SK-N-DZ (cell line): Measurements from ENCODE around the gene MED19. TPM values are rescaled to one million over a fixed set of nuclear protein-coding genes. Genes with fewer than 3 reads are reported as not detected.
"Not testable (repeated sequence)": the region's sequence is repeated elsewhere in the genome, so short reads cannot be mapped to it uniquely, and the experiment has no call there.

Experiments used
- DNase-seq: peaks from one replicate; pipeline ENCODE4 v3.0.0-alpha.2; 2015; ENCODE audit warnings: low spot score
- polyA plus RNA-seq, 2 experiments: library from polyadenylated mRNA; depleted of rRNA; stranded (reverse); fragments of >200 nt; gene quantifications; 2 replicates each; pipeline ENCODE4 v1.2.3, GENCODE V29; 2014

MED19 gene
- 37.4 and 44.3 TPM in 2 replicates for polyA plus RNA-seq (2014; cell fraction: cytosol; rRNA removed)
- polyA plus RNA-seq (2014; cell fraction: nucleus; rRNA removed): 19.7 and 33.4 TPM in 2 replicates

DNA sequence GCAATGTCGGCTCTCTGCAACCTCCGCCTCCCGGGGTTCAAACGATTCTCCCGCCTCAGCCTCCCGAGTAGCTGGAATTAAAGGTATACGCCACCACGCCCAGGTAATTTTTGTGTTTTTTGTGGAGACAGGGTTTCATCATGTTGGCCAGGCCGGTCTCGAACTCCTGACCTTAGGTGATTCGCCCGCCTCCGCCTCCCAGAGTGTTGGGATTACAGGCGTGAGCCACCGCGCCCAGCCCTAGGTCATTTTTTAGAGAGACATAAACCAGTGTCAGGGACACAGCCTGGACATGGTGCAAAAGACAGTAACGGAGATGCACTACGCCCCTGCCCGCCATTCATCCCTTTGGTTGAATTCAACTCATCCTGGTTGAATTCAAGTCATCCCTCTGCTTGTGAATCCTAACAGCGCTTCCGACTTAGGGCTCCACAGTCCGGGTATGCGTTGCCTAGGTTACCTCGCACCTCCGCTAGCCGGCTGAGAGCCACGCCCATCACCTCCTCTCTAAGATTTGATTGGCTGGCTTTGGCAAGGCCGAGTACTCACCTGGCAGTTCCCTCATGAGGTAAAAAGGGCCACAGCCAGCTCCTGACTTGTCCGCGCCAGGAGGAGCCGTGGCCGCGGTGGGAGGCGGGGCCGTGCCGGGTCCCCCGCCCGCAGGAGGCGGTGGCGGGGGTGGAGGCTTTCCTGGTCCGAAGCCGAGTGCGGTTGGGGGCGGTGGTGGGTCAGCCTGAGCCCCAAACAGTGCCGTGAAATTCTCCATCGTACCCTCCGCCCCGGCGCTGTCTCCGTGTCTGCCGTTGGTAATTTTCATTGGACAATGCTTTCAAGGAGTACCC lies at the start of gene MED19:
Gene MED19 (minus strand): TSS at position 802 of the 842 bp plus-strand sequence. CDS start 36 bp downstream, at position 766.
- peak; percentile 87 for DNase-seq

GRCh38 chr11:57758174-57758573 lies 46.2 kb upstream of the MED19 start:
- DNase-seq: no peak

DNA sequence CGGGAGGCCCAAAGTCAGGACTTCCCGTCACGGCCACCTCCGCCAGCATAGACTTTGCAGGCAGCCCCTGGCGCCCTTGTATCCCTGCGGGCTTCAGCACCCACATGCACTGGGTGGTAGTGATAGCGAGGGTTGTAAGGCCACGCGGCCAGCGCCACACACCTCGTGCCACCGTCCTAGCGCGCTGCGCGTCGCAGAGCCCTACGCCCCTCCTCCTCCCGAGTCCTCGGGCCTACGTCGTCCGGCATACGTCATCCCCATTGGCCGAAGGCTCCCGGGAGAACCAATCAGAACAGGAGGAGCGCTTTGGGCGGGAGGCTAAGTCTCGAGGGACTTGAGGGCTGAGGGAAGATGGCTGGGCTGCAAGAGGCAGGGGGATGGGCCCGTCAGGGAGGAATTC lies 40.9 kb upstream of the MED19 start:
- DNase-seq: no peak

DNA sequence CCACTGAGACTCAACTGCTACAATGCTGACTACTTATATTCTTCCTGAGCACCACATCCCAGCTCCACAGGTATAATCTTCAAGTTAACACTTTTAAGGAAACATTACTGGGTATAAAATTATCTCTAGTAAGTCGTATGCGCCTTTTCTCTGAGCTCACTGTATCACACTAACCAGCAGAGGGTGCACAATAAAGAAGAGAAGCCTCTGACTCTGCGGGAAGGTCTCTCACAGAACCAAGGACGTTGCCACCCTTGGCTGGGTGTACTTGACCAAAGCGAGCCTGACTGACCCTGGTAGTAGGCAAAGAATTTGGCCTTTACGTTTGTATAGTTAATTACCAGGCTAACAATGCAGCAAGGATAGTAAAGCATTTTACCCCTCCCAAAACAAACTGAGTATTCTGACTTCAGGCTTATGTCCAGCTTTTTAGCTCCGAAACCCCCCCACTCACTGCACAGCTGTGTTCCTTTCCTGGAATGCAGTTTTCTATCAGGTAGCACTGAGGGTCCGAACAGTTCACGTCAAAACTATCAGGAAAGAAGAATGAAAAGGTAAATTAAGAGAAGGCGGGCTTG lies 39.8 kb upstream of the MED19 start, which contains the start of gene BTBD18:
Gene BTBD18 (minus strand): TSS at position 144 of the 578 bp plus-strand sequence. CDS start 631 bp downstream, outside the sequence.
- DNase-seq: peak; percentile 26

- no peak for DNase-seq
Observed at GRCh38 chr11:57751176-57751575, 39.2 kb upstream of the MED19 start.

GRCh38 chr11:57746920-57747319 lies 34.9 kb upstream of the MED19 start:
- DNase-seq: no peak

DNA sequence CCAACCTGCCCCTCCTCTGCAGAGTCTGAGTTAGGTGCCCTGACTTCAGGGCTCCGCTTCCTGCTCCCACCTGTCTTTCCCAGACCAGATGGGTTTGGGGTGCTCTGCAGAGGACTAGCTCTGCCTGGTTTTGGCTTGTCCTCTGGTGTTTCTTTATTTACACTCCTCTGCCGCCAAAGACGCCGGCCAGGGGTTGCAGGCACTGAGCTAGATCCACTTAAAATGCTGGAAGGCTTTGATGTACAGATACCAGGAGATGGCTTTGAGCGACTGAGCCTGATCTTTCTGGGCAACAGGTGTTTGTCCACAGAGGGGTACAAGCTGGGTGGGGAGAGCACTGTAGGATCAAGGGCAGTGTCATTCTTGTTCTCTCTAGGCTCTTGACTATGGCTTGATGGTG lies 33.2 kb upstream of the MED19 start:
- DNase-seq: no peak

DNA sequence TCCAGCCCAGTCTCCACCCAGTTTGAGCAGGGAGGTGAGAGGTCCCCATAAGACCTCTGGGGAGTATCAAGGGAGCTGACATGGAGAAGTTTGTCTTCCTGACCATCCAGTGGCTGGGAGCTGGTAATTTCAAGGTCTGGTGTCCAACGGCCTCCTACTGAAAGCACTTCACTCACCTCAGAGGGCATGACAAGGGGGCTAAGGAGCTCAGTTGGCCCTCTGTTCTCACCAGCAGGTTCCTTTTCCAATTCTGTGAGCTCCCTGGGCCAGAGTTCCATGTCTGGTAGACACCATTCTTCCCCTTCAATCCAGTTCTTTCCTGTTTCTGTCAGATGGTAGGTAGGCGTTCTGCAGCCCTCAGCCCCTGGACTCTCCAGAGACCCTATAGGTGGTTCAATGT lies 32.3 kb upstream of the MED19 start:
- no peak for DNase-seq

- DNase-seq: no peak
Observed at GRCh38 chr11:57742087-57742452, 30.1 kb upstream of the MED19 start.

DNA sequence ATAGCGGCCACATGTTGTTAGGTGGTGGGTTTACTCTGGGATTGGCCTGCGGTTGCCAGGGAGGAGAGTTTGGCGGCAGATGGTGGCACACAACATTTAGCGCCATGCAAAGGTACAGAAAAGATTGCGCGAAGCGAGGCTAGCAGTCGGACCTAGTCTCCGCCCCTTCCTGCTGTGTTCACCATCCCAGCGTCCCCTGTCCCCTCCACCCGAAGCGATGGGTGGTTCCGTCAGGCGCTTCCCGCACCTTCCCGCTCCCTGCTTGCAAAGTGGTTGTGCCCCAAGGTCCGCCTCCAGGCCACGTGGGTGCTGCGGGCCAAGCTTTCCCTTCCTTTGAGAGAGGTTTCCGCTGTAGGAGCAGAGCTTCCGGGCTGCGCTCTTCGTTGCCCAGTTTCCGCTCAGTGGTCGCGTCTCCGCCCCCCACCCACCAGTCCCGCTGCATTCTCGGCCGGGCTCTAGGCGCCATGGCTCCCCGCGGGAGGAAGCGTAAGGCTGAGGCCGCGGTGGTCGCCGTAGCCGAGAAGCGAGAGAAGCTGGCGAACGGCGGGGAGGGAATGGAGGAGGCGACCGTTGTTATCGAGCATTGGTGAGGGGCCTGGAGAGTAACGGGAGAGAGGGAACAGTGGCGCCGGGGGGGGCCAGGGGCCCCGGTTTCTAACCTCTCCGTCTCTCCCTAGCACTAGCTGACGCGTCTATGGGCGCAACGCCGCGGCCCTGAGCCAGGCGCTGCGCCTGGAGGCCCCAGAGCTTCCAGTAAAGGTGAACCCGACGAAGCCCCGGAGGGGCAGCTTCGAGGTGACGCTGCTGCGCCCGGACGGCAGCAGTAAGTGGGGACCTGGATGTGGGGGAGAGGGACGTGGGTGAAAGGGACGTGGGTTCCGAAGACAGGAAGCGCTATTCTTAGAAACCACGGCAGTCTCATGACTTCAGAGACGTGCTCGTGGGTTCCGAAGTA lies 29.4 kb upstream of the MED19 start, which contains the start of gene SELENOH:
Gene SELENOH (plus strand): TSS at position 360 of the 955 bp plus-strand sequence. CDS start 105 bp downstream, at position 465.
- peak; percentile 99 for DNase-seq

GRCh38 chr11:57735619-57736298 lies 23.7 kb upstream of the MED19 start:
- DNase-seq: no peak

- DNase-seq: no peak
Observed at GRCh38 chr11:57732661-57733060, 20.6 kb upstream of the MED19 start.

GRCh38 chr11:57729479-57729878 lies 17.5 kb upstream of the MED19 start:
- DNase-seq: no peak

GRCh38 chr11:57728829-57729228 lies 16.8 kb upstream of the MED19 start:
- no peak for DNase-seq

GRCh38 chr11:57727185-57727584 lies 15.2 kb upstream of the MED19 start:
- no peak for DNase-seq

DNA sequence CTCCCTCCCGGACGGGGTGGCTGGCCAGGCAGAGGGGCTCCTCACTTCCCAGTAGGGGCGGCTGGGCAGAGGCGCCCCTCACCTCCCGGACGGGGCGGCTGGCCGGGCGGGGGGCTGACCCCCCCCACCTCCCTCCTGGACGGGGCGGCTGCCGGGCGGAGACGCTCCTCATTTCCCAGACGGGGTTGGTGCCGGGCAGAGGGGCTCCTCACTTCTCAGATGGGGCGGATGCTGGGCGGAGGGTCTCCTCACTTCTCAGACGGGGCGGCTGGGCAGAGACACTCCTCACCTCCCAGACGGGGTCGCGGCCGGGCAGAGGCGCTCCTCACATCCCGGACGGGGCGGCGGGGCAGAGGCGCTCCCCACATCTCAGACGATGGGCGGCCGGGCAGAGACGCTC lies 4.7 kb upstream of the MED19 start:
- not testable (repeated sequence) for DNase-seq

DNA sequence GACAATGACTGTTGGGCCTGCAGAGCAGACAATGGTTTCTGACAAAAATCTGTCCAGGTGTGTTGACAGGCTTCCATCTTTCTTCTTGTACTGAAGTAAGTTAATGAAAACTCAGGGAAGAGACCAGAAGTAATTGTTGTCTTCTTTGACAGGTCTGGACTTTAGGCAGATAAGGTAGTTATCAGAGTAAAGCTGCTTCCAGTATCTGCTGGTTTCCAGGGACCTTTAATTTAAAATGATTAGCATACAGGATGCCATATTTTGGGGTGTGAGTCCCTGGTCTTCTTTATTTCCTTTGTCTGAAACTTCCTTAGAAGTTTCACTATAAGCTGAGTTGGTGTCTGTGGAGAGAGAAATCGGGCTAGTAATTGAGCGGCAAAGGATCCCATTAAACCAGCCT lies 1.8 kb upstream of the MED19 start:
- no peak for DNase-seq

DNA sequence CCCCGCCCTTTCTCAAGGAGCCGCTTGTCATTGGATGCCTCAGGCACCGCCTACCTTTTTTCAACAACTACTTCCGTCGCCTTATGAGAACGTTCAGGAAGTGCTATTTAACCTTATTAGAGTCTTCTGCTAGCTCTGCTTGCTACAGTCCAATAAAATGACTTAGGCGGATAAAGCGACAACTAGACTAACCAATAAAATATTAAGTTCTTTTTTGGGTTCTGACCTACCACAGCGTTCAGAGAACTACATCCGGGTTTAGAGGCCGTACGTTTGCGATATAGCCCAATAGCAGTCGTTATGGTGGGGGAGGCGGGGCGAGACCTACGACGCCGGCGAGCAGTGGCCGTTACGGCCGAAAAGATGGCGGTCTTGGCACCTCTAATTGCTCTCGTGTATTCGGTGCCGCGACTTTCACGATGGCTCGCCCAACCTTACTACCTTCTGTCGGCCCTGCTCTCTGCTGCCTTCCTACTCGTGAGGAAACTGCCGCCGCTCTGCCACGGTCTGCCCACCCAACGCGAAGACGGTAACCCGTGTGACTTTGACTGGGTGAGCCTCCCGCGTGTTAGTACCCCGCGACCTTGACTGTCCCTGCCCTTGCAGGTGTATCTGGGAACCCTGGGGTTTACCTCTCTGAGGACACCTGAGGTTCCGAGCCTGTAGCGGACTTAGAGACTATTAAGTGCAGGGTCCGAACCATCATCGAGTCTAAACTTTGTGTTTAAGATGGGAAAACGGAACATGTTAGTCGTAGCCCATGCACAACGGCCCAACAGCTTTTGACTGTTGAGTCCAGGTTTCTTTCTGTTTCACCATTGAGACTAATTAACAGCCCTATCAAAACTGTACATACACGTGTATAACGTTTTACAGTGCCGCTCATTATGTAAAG lies 488 bp upstream of the MED19 start, which contains the start of gene TMX2:
Gene TMX2 (plus strand): TSS at position 338 of the 895 bp plus-strand sequence. CDS start 26 bp downstream, at position 364.
- peak; percentile 99 for DNase-seq

DNA sequence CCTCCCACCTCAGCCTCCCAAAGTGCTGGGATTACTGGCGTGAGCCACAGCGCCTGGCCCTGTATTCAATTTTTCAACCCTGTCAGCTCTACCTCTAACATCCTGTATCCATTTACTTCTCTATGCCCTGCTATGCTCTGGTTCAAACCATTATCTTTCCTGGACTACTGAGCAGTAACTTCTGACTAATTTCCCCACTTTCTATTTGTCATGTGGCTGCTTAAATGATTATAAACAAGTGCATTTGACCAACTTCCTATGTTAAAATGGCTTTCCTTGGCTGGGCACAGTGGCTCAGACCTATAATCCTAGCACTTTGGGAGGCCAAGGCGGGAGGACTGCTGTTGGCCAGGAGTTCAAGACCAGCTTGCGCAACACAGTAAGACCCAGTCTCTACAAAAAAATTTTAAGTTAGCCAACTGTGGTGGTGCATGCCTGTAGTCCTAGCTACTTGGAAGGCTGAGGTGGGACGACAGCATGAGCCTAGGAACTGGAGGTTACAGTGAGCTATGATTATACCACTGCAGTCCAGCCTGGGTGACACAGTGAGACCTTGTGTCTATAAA lies 2.1 kb downstream of the MED19 start:
- DNase-seq: no peak
